ENCODE results near the gene M6PR. TPM values are rescaled to one million over a fixed set of nuclear protein-coding genes. Genes with fewer than 3 reads are reported as not detected.

The M6PR gene
- total and polyA plus RNA-seq, 8 donors = 152 to 243 (median 209) TPM

DNA sequence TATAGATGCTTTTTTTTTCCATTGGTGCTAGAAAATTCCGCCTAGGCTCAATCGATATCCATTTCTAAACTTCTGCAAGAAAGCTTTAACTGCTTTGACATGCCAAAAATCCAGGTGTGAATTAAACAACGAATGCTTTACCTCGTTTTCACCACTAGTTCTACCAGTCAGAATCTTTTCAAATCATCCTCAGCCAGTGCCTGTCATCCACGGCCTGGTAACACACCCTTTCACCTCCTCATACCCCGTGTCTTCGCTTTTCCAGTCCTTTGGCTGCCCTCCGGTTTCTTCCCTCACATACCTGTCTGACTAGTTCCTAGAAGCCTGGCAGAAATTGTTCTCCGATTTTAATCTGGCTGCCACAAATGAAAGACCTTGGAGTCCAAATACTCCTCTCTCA is 36.5 kb downstream of the M6PR start:
- intact Hi-C loops (cut with DNase I) = no loop called here
- H3K27ac ChIP-seq = peak overlapping the region; percentile 80 to 85
- H3K4me1 ChIP-seq = peaks cover 7 to 24% of the 10 kb centered on the region in 2 donors
- no peak overlapping the region for H3K4me3 ChIP-seq
- ATAC-seq (no peak), DNase-seq (peak in 1 of 4 donors; percentile 39)
- peaks cover 0 to under 1% of the 10 kb centered on the region in 2 donors for H3K36me3 ChIP-seq
- H3K9me3 ChIP-seq = no peaks in the 10 kb centered on the region
- no peaks in the 10 kb centered on the region for H3K27me3 ChIP-seq
- TF ChIP-seq, protein P1, sequence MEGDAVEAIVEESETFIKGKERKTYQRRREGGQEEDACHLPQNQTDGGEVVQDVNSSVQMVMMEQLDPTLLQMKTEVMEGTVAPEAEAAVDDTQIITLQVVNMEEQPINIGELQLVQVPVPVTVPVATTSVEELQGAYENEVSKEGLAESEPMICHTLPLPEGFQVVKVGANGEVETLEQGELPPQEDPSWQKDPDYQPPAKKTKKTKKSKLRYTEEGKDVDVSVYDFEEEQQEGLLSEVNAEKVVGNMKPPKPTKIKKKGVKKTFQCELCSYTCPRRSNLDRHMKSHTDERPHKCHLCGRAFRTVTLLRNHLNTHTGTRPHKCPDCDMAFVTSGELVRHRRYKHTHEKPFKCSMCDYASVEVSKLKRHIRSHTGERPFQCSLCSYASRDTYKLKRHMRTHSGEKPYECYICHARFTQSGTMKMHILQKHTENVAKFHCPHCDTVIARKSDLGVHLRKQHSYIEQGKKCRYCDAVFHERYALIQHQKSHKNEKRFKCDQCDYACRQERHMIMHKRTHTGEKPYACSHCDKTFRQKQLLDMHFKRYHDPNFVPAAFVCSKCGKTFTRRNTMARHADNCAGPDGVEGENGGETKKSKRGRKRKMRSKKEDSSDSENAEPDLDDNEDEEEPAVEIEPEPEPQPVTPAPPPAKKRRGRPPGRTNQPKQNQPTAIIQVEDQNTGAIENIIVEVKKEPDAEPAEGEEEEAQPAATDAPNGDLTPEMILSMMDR (IDR thresholded peaks at IDR 0.05) = no peak

DNA sequence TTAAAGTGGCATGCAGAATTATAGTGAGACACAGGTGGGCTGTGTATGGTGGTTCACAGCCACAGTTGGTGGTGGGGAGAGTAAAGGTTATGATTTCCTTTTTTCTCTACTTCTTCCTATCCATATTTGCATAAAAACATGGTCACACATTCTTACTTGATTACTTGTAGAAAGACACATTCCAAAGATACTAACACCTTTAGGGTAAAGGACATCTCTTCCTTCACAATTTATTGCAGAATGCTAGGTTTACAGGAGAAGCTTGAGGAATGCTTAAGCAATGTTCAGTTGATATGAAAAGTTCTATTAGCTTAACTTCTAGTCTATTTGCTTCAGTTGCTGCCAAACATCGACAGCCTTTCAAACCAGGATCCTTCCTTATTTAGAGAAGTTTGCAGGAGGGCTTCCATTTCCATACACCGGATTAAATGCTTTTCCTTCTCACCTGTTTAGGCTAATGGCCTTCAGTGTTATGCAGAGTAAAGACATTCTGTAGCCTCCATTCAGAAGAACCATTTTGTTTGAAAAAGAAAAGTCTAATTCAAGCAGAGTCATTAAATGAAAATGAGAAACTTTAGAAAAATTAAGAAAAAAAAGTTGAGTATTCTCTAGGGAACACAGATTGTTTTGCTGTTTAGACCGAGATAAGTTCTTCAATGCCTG is 37.7 kb downstream of the M6PR start:
- no peak for DNase-seq
- no peak for ATAC-seq
- TF ChIP-seq, protein P1 (IDR thresholded peaks at IDR 0.05) = no peak
- Histone ChIP-seq H3K27me3 (no peaks in the 10 kb centered on the region), H3K9me3 (no peaks in the 10 kb centered on the region), H3K4me1 (peaks cover 7 to 24% of the 10 kb centered on the region in 2 donors), H3K36me3 (no peaks in the 10 kb centered on the region), H3K4me3 (no peak overlapping the region), H3K27ac (no peak overlapping the region)
- intact Hi-C loops (cut with DNase I) = no loop called here

DNA sequence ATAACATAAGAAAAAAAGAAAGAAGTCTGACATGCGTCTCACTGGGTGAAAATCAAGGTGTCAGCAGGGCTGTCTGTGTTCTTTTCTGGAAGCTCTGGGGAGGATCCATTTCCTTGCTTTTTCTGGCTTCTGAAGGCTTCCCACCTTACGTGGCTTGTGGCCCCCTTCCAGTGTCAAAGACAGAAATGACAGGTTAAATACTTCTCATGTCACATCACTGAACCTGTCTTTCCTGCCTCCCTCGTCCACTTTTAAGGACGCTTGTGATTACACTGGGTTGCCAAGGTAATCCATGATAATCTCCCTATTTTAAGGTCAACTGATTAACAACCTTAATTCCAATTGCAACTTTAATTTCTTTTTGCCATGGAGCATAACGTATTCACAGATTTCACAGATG is 39.7 kb downstream of the M6PR start:
- H3K36me3 ChIP-seq = no peaks in the 10 kb centered on the region
- intact Hi-C loops (cut with DNase I) = no loop called here
- DNase-seq (no peak), ATAC-seq (no peak)
- no peak overlapping the region for H3K4me3 ChIP-seq
- no peak overlapping the region for H3K27ac ChIP-seq
- H3K9me3 ChIP-seq = no peaks in the 10 kb centered on the region
- TF ChIP-seq, protein P1 (IDR thresholded peaks at IDR 0.05) = no peak
- H3K27me3 ChIP-seq = no peaks in the 10 kb centered on the region
- peaks cover 0 to 14% of the 10 kb centered on the region in 2 donors for H3K4me1 ChIP-seq

DNA sequence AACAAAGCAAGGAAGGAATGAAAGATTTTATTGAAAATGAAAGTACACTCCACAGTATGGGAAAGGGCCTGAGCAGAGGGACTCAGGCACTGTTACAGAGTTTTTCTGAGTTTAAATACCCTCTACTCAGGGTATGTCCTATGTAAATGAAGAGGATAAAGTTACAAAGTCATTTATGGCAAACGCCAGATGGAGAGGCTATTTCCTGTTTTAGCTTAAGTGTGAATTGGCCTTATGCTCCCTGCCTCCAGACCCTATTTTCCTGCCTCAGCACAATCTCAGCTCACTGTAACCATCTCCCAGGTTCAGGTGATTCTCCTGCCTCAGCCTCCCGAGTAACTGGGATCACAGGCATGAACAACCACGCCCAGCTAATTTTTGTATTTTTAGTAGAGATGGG is 41.9 kb downstream of the M6PR start:
- intact Hi-C loops (cut with DNase I) = no loop called here
- Histone ChIP-seq H3K4me3 (no peak overlapping the region), H3K4me1 (no peaks in the 10 kb centered on the region), H3K9me3 (no peaks in the 10 kb centered on the region), H3K27me3 (no peaks in the 10 kb centered on the region), H3K27ac (no peak overlapping the region), H3K36me3 (no peaks in the 10 kb centered on the region)
- ATAC-seq (no peak), DNase-seq (no peak)
- TF ChIP-seq, protein P1 (IDR thresholded peaks at IDR 0.05) = no peak

DNA sequence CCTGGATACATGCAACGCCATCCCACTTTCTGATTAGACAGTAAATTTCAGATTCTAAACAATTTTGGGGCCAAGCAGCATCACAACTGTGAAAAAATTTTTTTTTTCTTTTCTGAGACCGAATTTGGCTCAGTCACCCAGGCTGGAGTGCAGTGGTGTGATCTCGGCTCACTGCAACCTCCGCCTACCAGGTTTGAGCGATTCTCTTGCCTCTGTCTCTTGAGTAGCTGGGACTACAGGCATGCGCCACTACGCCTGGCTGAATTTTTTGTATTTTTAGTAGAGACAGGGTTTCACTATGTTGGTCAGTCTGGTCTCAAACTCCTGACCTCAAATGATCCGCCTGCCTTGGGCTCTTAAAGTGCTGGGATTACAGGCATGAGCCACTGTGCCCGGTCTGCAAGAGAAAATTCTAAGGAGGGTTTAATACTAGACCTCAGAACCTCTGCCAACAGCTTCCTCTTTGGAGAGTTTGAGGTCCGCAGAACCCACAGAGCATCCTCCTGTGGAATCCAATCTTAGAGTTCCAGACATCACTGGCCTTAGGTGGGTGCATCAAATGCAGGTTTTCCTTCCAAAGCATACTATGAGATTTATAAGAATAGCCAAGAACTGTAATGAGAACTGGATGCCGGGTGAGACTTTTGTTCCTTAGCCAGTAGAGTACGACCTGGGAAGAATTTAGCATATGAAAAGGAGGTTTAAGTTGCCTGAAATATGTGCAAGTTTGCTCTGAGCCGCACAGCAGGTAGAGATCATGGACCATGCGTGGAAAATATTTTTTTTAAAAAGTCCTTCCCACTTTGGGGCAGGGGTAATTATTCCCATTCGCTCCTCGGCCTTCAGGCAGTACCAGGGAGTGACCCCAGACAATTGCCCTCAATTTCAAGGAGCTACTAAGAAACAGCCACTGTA is 42.9 kb downstream of the M6PR start:
- TF ChIP-seq, protein P1 (IDR thresholded peaks at IDR 0.05) = no peak
- ATAC-seq (no peak), DNase-seq (no peak)
- H3K27me3 ChIP-seq = no peaks in the 10 kb centered on the region
- H3K36me3 ChIP-seq = no peaks in the 10 kb centered on the region
- no peaks in the 10 kb centered on the region for H3K4me1 ChIP-seq
- H3K4me3 ChIP-seq = no peak overlapping the region
- no peak overlapping the region for H3K27ac ChIP-seq
- H3K9me3 ChIP-seq = peaks cover 0 to 3% of the 10 kb centered on the region in 2 donors
- intact Hi-C loops (cut with DNase I) = no loop called here
